Neural cell (in vitro differentiated cells): ENCODE results near the gene ALK. TPM values are rescaled to one million over a fixed set of nuclear protein-coding genes. Genes with fewer than 3 reads are reported as not detected.

Experiments
- H2AFZ ChIP-seq: fragments of 200-600, 300-800 bp; sonication (generic), shearing (Covaris generic); 2 replicates; pipeline ENCODE4 v1.6.0; 2014; ENCODE audit warnings: low read depth, mild to moderate bottlenecking, antibody characterized with exemption, low read length, moderate library complexity
- H3F3A ChIP-seq: fragments of 200-600 bp; shearing (Covaris generic); 2 replicates; pipeline ENCODE4 v1.6.1; 2016; ENCODE audit warnings: mild to moderate bottlenecking, moderate library complexity, mixed read lengths, antibody characterized with exemption, low read length; ENCODE audit not compliant: insufficient read depth, poor library complexity, severe bottlenecking
- H3K27ac ChIP-seq: fragments of 200-600, 300-800 bp; sonication (generic), shearing (Covaris generic); 2 replicates; pipeline ENCODE4 v1.5.1; 2014; ENCODE audit warnings: mild to moderate bottlenecking, low read length, moderate library complexity
- H3K27me3 ChIP-seq: fragments of 300-800, 200-600 bp; sonication (generic), shearing (Covaris generic); 2 replicates; pipeline ENCODE4 v1.6.0; 2014; ENCODE audit warnings: mild to moderate bottlenecking, low read depth, low read length, moderate library complexity; ENCODE audit not compliant: insufficient read depth
- H3K36me3 ChIP-seq: fragments of 300-800, 200-600 bp; sonication (generic), shearing (Covaris generic); 2 replicates; pipeline ENCODE4 v1.5.1; 2014; ENCODE audit warnings: mild to moderate bottlenecking, antibody characterized with exemption, low read length, moderate library complexity; ENCODE audit not compliant: insufficient read depth
- H3K4me2 ChIP-seq: fragments of 300-800, 200-600 bp; sonication (generic), shearing (Covaris generic); 2 replicates; pipeline ENCODE4 v1.6.0; 2014; ENCODE audit warnings: mild to moderate bottlenecking, low read length
- H3K4me3 ChIP-seq: fragments of 300-800, 200-600 bp; sonication (generic), shearing (Covaris generic); 2 replicates; pipeline ENCODE4 v1.5.1; 2014; ENCODE audit warnings: mild to moderate bottlenecking, low read length, moderate library complexity
- H3K79me2 ChIP-seq: fragments of 200-600 bp; shearing (Covaris generic); replicated peaks from 2 replicates; pipeline ENCODE4 v1.6.0; 2014; ENCODE audit warnings: mild to moderate bottlenecking, low read length, moderate library complexity; ENCODE audit not compliant: insufficient read depth
- H3K9ac ChIP-seq: fragments of 300-800, 200-600 bp; sonication (generic), shearing (Covaris generic); 2 replicates; pipeline ENCODE4 v1.6.1; 2016; ENCODE audit warnings: mild to moderate bottlenecking, low read length, mixed read lengths
- H3K9me2 ChIP-seq: fragments of 200-600 bp; shearing (Covaris generic); 2 replicates; pipeline ENCODE4 v1.6.1; 2016; ENCODE audit warnings: mild to moderate bottlenecking, low read length, mixed read lengths; ENCODE audit not compliant: insufficient read depth
- H3K9me3 ChIP-seq: fragments of 200-600, 300-800 bp; sonication (generic), shearing (Covaris generic); 2 replicates; pipeline ENCODE4 v1.6.1; 2016; ENCODE audit warnings: mild to moderate bottlenecking, mixed run types, low read length, moderate library complexity, mixed read lengths
- H4K20me1 ChIP-seq: fragments of 200-600 bp; shearing (Covaris generic); 2 replicates; pipeline ENCODE4 v1.6.1; 2016; ENCODE audit warnings: mild to moderate bottlenecking, mixed run types; ENCODE audit not compliant: insufficient read depth
- EP300 ChIP-seq: fragments of 450-650 bp; conservative IDR thresholded peaks from 2 replicates; pipeline ENCODE4 v1.6.1; 2014; ENCODE audit warnings: antibody characterized with exemption, mild to moderate bottlenecking, moderate library complexity; ENCODE audit not compliant: poor library complexity, severe bottlenecking
- EZH2 ChIP-seq: fragments of 200-600, 300-800 bp; shearing (Covaris generic), sonication (generic); IDR thresholded peaks from 2 replicates; pipeline ENCODE4 v1.6.1; 2014; ENCODE audit warnings: antibody characterized with exemption, low read length, borderline replicate concordance, mild to moderate bottlenecking; ENCODE audit not compliant: insufficient read depth, poor library complexity, severe bottlenecking
- MXI1 ChIP-seq: fragments of 450-650 bp; conservative IDR thresholded peaks from 2 replicates; pipeline ENCODE4 v1.6.1; 2014; ENCODE audit warnings: antibody characterized with exemption, mild to moderate bottlenecking; ENCODE audit not compliant: poor library complexity, severe bottlenecking
- POLR2AphosphoS5 ChIP-seq: IDR thresholded peaks from 2 replicates; pipeline ENCODE4 v1.6.1; 2012
- RAD21 ChIP-seq: fragments of 450-650 bp; conservative IDR thresholded peaks from 2 replicates; pipeline ENCODE4 v1.6.1; 2014; ENCODE audit warnings: antibody characterized with exemption, mild to moderate bottlenecking, moderate library complexity
- REST ChIP-seq: IDR thresholded peaks from 2 replicates; pipeline ENCODE4 v1.6.1; 2012; ENCODE audit warnings: borderline replicate concordance
- SMC3 ChIP-seq: fragments of 450-650 bp; conservative IDR thresholded peaks from 2 replicates; pipeline ENCODE4 v1.6.1; 2014; ENCODE audit warnings: antibody characterized with exemption, mild to moderate bottlenecking, moderate library complexity; ENCODE audit not compliant: poor library complexity
- TAF1 ChIP-seq: IDR thresholded peaks from 2 replicates; pipeline ENCODE4 v1.6.1; 2012; ENCODE audit warnings: low read depth
- polyA plus RNA-seq: library from polyadenylated mRNA; depleted of rRNA; stranded (reverse); fragments of >200 nt; gene quantifications from 2 replicates; pipeline ENCODE4 v1.2.3, GENCODE V29; 2014
- TF ChIP-seq, protein P1 (sequence below): fragments of 450-650 bp; IDR thresholded peaks from 2 replicates; pipeline ENCODE4 v1.5.1; 2014; ENCODE audit warnings: antibody characterized with exemption, mild to moderate bottlenecking, moderate library complexity; ENCODE audit not compliant: poor library complexity, severe bottlenecking

Gene ALK
- polyA plus RNA-seq, 1 donor from 2014 or later, result 7.1 TPM

DNA sequence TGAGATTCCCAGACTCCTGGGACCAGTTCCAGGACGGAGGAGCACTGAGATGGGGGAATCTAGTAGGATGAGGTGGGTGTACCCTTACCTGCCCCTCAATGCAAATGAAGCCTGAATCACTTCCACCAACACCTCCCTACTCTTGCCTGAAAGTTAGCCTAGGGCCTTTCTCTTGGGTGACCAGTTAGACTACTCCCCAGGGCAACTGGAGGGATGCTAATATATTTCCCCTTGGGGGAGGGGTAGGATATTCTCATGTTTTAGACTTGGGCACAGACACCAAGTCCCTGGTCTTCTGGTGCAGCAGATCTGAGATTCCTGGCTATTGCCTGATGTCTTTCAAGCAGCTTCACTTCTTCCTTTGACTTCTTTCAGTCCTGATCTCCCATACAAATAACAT is 334.5 kb downstream of the ALK start:
- no peak overlapping the region for H3K9ac ChIP-seq
- no peaks in the 10 kb centered on the region for H3K27me3 ChIP-seq
- H3F3A ChIP-seq, result no peaks in the 10 kb centered on the region
- no peaks in the 10 kb centered on the region for H3K79me2 ChIP-seq
- no peaks in the 10 kb centered on the region for H3K9me2 ChIP-seq
- no peak overlapping the region for H3K4me2 ChIP-seq
- no peaks in the 10 kb centered on the region for H3K36me3 ChIP-seq
- no peaks in the 10 kb centered on the region for H3K9me3 ChIP-seq
- H3K4me3 ChIP-seq, result no peak overlapping the region
- H4K20me1 ChIP-seq, result no peaks in the 10 kb centered on the region
- no peak overlapping the region for H3K27ac ChIP-seq
- no peak for TF ChIP-seq MXI1
- TF ChIP-seq POLR2AphosphoS5, result no peak
- TF ChIP-seq EZH2, result no peak
- no peak for TF ChIP-seq EP300
- no peak for TF ChIP-seq SMC3
- no peak for TF ChIP-seq REST
- no peak for TF ChIP-seq TAF1
- TF ChIP-seq, protein P1, sequence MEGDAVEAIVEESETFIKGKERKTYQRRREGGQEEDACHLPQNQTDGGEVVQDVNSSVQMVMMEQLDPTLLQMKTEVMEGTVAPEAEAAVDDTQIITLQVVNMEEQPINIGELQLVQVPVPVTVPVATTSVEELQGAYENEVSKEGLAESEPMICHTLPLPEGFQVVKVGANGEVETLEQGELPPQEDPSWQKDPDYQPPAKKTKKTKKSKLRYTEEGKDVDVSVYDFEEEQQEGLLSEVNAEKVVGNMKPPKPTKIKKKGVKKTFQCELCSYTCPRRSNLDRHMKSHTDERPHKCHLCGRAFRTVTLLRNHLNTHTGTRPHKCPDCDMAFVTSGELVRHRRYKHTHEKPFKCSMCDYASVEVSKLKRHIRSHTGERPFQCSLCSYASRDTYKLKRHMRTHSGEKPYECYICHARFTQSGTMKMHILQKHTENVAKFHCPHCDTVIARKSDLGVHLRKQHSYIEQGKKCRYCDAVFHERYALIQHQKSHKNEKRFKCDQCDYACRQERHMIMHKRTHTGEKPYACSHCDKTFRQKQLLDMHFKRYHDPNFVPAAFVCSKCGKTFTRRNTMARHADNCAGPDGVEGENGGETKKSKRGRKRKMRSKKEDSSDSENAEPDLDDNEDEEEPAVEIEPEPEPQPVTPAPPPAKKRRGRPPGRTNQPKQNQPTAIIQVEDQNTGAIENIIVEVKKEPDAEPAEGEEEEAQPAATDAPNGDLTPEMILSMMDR, result no peak
- no peak for TF ChIP-seq RAD21
- H2AFZ ChIP-seq, result no peak overlapping the region

DNA sequence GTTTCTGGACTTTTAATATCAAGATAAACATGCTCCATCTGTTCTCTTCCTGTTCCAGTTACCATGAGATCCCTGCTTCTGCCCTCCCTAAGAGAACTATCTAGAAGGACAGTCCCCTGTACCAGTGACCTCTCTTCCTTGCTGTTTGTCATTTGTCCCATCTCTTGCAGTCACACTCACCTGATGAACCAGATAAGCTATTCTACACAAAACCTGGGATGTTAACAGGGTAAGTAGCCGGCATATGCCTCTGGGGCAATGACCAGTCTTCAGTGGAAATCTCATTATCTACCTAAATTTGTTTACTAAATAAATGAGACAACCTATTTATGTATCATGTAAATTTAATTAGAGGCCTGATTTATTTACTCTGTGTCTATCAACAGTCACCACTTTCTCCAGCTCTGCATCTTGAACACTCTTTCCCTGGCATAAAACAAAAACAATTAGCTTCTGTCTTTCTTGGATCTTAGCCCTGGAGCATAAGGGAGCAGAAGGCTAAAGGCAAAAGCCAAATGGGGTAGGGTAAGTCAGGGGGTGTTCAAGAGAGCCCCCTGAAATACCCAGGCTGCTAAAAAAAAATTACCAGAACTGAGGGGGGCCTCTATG is 337.7 kb downstream of the ALK start:
- no peaks in the 10 kb centered on the region for H3K27me3 ChIP-seq
- no peak overlapping the region for H3K9ac ChIP-seq
- no peaks in the 10 kb centered on the region for H3K9me3 ChIP-seq
- H3K36me3 ChIP-seq, result no peaks in the 10 kb centered on the region
- no peak overlapping the region for H3K4me2 ChIP-seq
- H2AFZ ChIP-seq, result no peak overlapping the region
- no peaks in the 10 kb centered on the region for H3K79me2 ChIP-seq
- H3K4me3 ChIP-seq, result no peak overlapping the region
- H3K9me2 ChIP-seq, result no peaks in the 10 kb centered on the region
- H3F3A ChIP-seq, result no peaks in the 10 kb centered on the region
- H3K27ac ChIP-seq, result no peak overlapping the region
- TF ChIP-seq REST, result no peak
- no peak for TF ChIP-seq TAF1
- no peak for TF ChIP-seq POLR2AphosphoS5
- no peaks in the 10 kb centered on the region for H4K20me1 ChIP-seq
